Mucosa of rectum (tissue), 2 donors: ENCODE measurements around the gene DHFR2.

Experiments used
- H3K27ac ChIP-seq, 2 donors: one replicate each; pipeline ENCODE4 v1.7.0; 2013; ENCODE audit warnings: inconsistent platforms in 2 of 2, low read depth in 2 of 2, low read length in 2 of 2
- H3K27me3 ChIP-seq, 2 donors: one replicate each; pipeline ENCODE4 v1.7.0; 2013; ENCODE audit warnings: low read length in 2 of 2; ENCODE audit not compliant: control insufficient read depth in 2 of 2, insufficient read depth in 2 of 2
- H3K36me3 ChIP-seq, 2 donors: one replicate each; pipeline ENCODE4 v1.7.0; 2013; ENCODE audit warnings: low read length in 2 of 2; ENCODE audit not compliant: control insufficient read depth in 2 of 2, insufficient read depth in 2 of 2
- H3K4me1 ChIP-seq, 2 donors: one replicate each; pipeline ENCODE4 v1.7.0; 2013; ENCODE audit warnings: low read length in 2 of 2, mild to moderate bottlenecking in 1 of 2; ENCODE audit not compliant: control insufficient read depth in 2 of 2, insufficient read depth in 2 of 2
- H3K4me3 ChIP-seq, 2 donors: one replicate each; pipeline ENCODE4 v1.7.0; 2013; ENCODE audit warnings: low read length in 2 of 2
- H3K9ac ChIP-seq, 2 donors: one replicate each; pipeline ENCODE4 v1.7.0; 2013; ENCODE audit warnings: low read length in 2 of 2, low read depth in 1 of 2, mild to moderate bottlenecking in 1 of 2
- H3K9me3 ChIP-seq, 2 donors: one replicate each; pipeline ENCODE4 v1.7.0; 2013; ENCODE audit warnings: low read length in 2 of 2; ENCODE audit not compliant: control insufficient read depth in 2 of 2
- donor health status: healthy.
- donor health status: Normal muscosa, but diverticular disease.

DHFR2 gene

GRCh38 chr3:94011233-94011711, 51.4 kb downstream of the DHFR2 start:
- Histone ChIP-seq H3K36me3 (peaks cover 0 to 4% of the 10 kb centered on the region in 2 donors), H3K4me3 (no peak overlapping the region), H3K9ac (no peak overlapping the region), H3K27me3 (no peaks in the 10 kb centered on the region), H3K9me3 (no peaks in the 10 kb centered on the region), H3K27ac (no peak overlapping the region), H3K4me1 (no peaks in the 10 kb centered on the region)

- H3K9ac ChIP-seq, result no peak overlapping the region
- H3K4me1 ChIP-seq, result no peaks in the 10 kb centered on the region
- no peaks in the 10 kb centered on the region for H3K27me3 ChIP-seq
- H3K4me3 ChIP-seq, result no peak overlapping the region
- no peak overlapping the region for H3K27ac ChIP-seq
- H3K36me3 ChIP-seq, result peaks cover 0 to 4% of the 10 kb centered on the region in 2 donors
- no peaks in the 10 kb centered on the region for H3K9me3 ChIP-seq
Measured at GRCh38 chr3:94009608-94010007, 53.1 kb downstream of the DHFR2 start.

- H3K9ac ChIP-seq, result no peak overlapping the region
- no peaks in the 10 kb centered on the region for H3K27me3 ChIP-seq
- H3K27ac ChIP-seq, result no peak overlapping the region
- no peaks in the 10 kb centered on the region for H3K9me3 ChIP-seq
- peaks cover 0 to 2% of the 10 kb centered on the region in 2 donors for H3K4me1 ChIP-seq
- no peaks in the 10 kb centered on the region for H3K36me3 ChIP-seq
- no peak overlapping the region for H3K4me3 ChIP-seq
Measured at GRCh38 chr3:94008253-94008652, 54.5 kb downstream of the DHFR2 start.
